ENCODE data around the gene TXLNB. TPM values are rescaled to one million over a fixed set of nuclear protein-coding genes. Genes with fewer than 3 reads are reported as not detected.
"Not testable (repeated sequence)": the region's sequence is repeated elsewhere in the genome, so short reads cannot be mapped to it uniquely, and the experiment has no call there.

The TXLNB gene
- total RNA-seq, 1 experiment from 2014 or later, result 0.07 TPM

DNA sequence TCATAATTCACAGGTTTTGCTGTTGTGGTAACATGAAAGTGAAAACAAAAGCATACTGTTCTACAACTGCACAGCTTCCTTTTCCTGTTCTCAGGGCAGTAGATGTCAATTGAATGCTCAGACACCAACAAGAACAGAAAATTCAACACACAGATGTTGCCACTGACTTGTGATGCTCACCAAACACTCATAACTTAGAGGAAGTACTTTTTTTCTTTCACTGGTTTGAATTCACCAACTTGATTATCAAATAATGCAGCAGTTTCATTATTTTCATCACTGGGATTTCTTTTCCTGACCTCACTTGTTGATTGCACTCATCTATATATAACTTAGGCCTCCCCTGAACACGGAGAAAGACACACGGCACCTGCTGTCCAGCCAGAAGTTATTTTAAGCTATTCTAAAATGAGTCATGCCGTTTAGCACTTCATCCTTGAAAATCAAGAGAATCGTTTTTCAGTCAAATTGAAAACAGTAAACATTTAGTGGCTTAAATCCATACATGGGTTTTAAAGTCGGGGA, 949 bp downstream of the TXLNB start:
- H3K36me3 Mint-ChIP-seq (ENCODE audit: insufficient read depth, unreplicated experiment), result no peaks in the 10 kb centered on the region
- CTCF ChIA-PET, result no interaction called here
- H3K9me3 Mint-ChIP-seq (ENCODE audit: low read depth, unreplicated experiment), result no peaks in the 10 kb centered on the region
- no peak overlapping the region for H3K4me3 Mint-ChIP-seq (ENCODE audit: low read depth, unreplicated experiment)
- no peaks in the 10 kb centered on the region for H3K27me3 Mint-ChIP-seq (ENCODE audit: unreplicated experiment)
- intact Hi-C loops (cut with micrococcal nuclease; ENCODE audit: unreplicated experiment), result no loop called here
- peaks cover 29% of the 10 kb centered on the region for H3K4me1 Mint-ChIP-seq (ENCODE audit: low read depth, unreplicated experiment)
- no peak overlapping the region for H3K27ac Mint-ChIP-seq (ENCODE audit: unreplicated experiment)
- no peak for DNase-seq
- TF ChIP-seq, protein P1, sequence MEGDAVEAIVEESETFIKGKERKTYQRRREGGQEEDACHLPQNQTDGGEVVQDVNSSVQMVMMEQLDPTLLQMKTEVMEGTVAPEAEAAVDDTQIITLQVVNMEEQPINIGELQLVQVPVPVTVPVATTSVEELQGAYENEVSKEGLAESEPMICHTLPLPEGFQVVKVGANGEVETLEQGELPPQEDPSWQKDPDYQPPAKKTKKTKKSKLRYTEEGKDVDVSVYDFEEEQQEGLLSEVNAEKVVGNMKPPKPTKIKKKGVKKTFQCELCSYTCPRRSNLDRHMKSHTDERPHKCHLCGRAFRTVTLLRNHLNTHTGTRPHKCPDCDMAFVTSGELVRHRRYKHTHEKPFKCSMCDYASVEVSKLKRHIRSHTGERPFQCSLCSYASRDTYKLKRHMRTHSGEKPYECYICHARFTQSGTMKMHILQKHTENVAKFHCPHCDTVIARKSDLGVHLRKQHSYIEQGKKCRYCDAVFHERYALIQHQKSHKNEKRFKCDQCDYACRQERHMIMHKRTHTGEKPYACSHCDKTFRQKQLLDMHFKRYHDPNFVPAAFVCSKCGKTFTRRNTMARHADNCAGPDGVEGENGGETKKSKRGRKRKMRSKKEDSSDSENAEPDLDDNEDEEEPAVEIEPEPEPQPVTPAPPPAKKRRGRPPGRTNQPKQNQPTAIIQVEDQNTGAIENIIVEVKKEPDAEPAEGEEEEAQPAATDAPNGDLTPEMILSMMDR (IDR thresholded peaks at IDR 0.05; ENCODE audit: unreplicated experiment), result no peak
- BruUV-seq (replicated peaks), result no TSS peak

DNA sequence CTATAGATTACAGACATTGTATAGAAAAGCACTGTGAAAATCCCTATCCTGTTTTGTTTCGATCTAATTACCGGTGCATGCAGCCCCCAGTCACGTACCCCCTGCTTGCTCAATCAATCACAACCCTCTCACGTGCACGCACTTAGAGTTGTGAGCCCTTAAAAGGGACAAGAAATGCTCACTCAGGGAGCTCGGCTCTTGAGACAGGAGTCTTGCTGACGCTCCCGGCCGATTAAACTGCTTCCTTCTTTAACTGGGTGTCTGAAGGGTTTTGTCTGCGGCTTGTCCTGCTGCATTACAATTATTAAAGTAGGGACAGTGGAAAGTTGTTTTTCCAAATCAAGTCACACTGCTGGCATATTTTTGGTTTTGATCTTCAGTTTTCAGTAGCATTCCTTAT, 2.6 kb downstream of the TXLNB start:
- CTCF ChIA-PET, result no interaction called here
- H3K4me1 Mint-ChIP-seq (ENCODE audit: low read depth, unreplicated experiment), result peaks cover 29% of the 10 kb centered on the region
- H3K27ac Mint-ChIP-seq (ENCODE audit: unreplicated experiment), result no peak overlapping the region
- no TSS peak for BruUV-seq (replicated peaks)
- TF ChIP-seq, protein P1 (IDR thresholded peaks at IDR 0.05; ENCODE audit: unreplicated experiment), result no peak
- H3K4me3 Mint-ChIP-seq (ENCODE audit: low read depth, unreplicated experiment), result peak overlapping the region; percentile 51
- H3K9me3 Mint-ChIP-seq (ENCODE audit: low read depth, unreplicated experiment), result no peaks in the 10 kb centered on the region
- intact Hi-C loops (cut with micrococcal nuclease; ENCODE audit: unreplicated experiment), result no loop called here
- no peaks in the 10 kb centered on the region for H3K36me3 Mint-ChIP-seq (ENCODE audit: insufficient read depth, unreplicated experiment)
- DNase-seq, result no peak
- H3K27me3 Mint-ChIP-seq (ENCODE audit: unreplicated experiment), result no peaks in the 10 kb centered on the region

DNA sequence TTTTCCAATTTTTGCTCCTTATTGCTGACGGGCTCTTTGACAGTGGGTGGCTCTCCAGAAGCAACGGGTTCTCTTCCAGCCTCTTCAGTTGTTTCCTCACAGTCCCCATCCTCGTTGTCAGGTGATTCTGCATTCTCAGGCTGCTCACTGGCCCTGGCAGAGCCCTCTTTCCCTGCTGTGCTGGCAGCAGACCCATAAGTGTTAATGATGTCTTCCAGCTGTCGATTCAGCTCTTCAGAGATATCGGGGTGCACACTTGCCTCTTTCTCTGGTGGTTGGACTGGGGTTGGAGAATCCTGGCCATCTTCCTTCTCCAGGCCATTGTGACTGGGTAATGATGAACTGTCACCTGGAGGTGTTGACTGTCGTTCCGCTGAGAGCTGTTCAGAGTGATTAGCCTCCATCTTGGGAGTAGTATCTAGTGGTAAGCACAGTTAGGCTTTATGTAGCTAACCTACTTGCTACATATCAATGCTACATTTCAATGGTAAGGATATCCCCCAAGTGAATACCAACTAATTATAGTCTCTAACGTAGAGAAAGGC, 3.2 kb downstream of the TXLNB start:
- Mint-ChIP-seq H3K27ac (ENCODE audit: unreplicated experiment) (no peak overlapping the region), H3K4me1 (ENCODE audit: low read depth, unreplicated experiment) (peaks cover 29% of the 10 kb centered on the region), H3K27me3 (ENCODE audit: unreplicated experiment) (no peaks in the 10 kb centered on the region), H3K4me3 (ENCODE audit: low read depth, unreplicated experiment) (no peak overlapping the region), H3K9me3 (ENCODE audit: low read depth, unreplicated experiment) (no peaks in the 10 kb centered on the region), H3K36me3 (ENCODE audit: insufficient read depth, unreplicated experiment) (no peaks in the 10 kb centered on the region)
- TF ChIP-seq, protein P1 (IDR thresholded peaks at IDR 0.05; ENCODE audit: unreplicated experiment), result no peak
- intact Hi-C loops (cut with micrococcal nuclease; ENCODE audit: unreplicated experiment), result no loop called here
- no peak for DNase-seq
- BruUV-seq (replicated peaks), result no TSS peak
- CTCF ChIA-PET, result no interaction called here

DNA sequence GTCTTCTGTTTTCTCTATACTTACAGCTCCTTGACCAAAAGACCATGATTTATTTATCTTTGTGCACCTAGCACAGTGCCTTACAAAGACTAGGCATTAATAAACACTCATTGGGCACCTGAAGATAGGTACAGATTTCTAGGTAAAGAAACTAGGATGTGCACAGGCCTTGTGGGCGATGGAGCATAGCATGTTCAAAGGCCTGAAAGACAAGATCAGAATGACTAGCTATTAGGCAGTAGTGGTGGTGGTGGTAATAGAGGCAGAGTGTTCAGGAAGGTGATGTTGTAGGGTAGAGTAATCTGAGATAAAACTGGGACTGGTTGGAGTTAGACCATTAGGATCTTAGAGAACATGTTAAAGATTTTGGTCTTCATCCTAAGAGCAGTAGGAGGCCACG, 3.9 kb downstream of the TXLNB start:
- Mint-ChIP-seq H3K4me1 (ENCODE audit: low read depth, unreplicated experiment) (peaks cover 29% of the 10 kb centered on the region), H3K36me3 (ENCODE audit: insufficient read depth, unreplicated experiment) (no peaks in the 10 kb centered on the region), H3K9me3 (ENCODE audit: low read depth, unreplicated experiment) (no peaks in the 10 kb centered on the region), H3K27ac (ENCODE audit: unreplicated experiment) (no peak overlapping the region), H3K4me3 (ENCODE audit: low read depth, unreplicated experiment) (no peak overlapping the region), H3K27me3 (ENCODE audit: unreplicated experiment) (no peaks in the 10 kb centered on the region)
- TF ChIP-seq, protein P1 (IDR thresholded peaks at IDR 0.05; ENCODE audit: unreplicated experiment), result no peak
- CTCF ChIA-PET, result no interaction called here
- intact Hi-C loops (cut with micrococcal nuclease; ENCODE audit: unreplicated experiment), result no loop called here
- no peak for DNase-seq
- BruUV-seq (replicated peaks), result no TSS peak

DNA sequence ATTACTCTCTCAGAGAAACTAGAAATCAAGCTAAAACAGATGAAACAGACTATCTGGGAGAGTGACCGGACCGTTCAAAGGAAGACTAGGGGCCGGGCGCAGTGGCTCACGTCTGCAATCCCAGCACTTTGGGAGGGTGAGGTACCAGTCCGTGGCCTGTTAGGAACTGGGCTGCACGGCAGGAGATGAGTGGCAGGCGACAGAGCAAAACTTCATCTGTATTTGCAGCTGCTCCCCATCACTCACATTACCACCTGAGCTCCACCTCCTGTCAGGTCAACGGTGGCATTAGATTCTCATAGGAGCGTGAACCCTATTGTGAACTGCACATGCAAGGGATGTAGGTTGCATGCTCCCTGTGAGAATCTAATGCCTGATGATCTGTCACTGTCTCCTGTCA, 5.4 kb downstream of the TXLNB start:
- DNase-seq; H3K36me3 Mint-ChIP-seq (ENCODE audit: insufficient read depth, unreplicated experiment); intact Hi-C loops (cut with micrococcal nuclease; ENCODE audit: unreplicated experiment); H3K27me3 Mint-ChIP-seq (ENCODE audit: unreplicated experiment); CTCF ChIA-PET; H3K4me3 Mint-ChIP-seq (ENCODE audit: low read depth, unreplicated experiment); H3K27ac Mint-ChIP-seq (ENCODE audit: unreplicated experiment); BruUV-seq (replicated peaks); H3K9me3 Mint-ChIP-seq (ENCODE audit: low read depth, unreplicated experiment): not testable (repeated sequence)
- H3K4me1 Mint-ChIP-seq (ENCODE audit: low read depth, unreplicated experiment), result peaks cover 21% of the 10 kb centered on the region
